ENCODE data around the gene CGB5.
"Not testable (repeated sequence)": the region's sequence is repeated elsewhere in the genome, so short reads cannot be mapped to it uniquely, and the experiment has no call there.

Gene CGB5

DNA sequence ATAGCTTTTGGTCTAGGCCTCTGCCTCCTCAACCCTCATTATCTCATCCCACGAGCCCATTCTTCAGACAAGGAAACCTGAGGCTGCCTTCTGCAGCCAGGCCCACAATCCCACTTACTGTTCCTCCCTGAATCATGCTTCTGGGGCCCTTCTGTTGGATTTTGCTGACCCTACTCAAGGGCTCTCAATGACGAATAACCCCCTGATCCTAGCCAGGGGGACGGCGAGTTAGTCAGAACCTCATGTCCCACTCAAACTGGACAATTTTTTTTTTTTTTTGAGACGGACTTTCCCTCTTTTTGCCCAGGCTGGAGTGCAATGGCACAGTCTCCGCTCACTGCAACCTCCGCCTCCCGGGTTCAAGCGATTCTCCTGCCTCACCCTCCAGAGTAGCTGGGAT, 21.5 kb upstream of the CGB5 start:
- no peak for DNase-seq

DNA sequence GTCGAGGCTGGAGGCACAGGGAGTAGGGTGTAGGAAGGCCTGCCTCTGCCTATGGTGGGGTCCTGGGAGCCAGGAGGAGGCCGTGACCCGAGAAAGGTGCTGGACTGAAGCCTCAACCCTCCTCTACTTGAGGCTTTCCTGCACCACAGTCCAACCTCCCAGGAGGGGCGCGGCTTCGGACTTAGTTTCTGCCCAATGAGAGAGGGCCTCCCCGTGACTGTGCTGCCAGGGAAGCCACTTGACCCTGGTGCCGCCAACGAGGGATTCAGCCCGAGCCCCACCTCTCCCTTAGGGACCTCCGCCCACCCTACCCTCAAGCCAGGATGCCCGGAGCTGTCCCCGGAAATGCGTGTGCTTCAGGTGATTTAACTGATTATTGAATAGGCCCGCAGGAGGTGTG, 19.4 kb upstream of the CGB5 start, which contains the start of gene CGB3:
CGB3 (minus strand) TSS at position 101 of the 400 bp plus-strand sequence. CDS start 362 bp downstream, outside the sequence.
- DNase-seq = not testable (repeated sequence)

DNA sequence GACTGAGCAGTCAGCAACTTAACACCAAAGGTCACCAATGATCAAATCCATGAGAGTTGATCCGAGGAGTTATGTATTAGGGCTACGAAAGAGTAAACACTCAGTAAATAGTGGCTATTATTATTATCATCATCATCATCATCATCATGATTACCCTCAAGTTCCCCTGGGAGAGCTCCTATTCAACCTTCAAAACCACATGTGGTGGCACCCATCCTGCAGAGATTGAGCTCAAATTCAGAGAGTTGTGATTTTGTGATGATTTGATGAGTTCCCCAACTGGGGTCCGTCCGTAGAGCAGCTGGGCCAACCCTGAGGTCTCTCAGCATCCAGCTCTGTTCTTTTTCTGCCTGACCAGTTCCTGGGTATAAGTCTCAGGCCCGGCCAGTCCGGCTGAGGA, 18.6 kb upstream of the CGB5 start:
- not testable (repeated sequence) for DNase-seq

- not testable (repeated sequence) for DNase-seq
Measured at GRCh38 chr19:49025599-49025998, 18.0 kb upstream of the CGB5 start.

GRCh38 chr19:49028686-49029085, 15.0 kb upstream of the CGB5 start:
- DNase-seq = not testable (repeated sequence)

DNA sequence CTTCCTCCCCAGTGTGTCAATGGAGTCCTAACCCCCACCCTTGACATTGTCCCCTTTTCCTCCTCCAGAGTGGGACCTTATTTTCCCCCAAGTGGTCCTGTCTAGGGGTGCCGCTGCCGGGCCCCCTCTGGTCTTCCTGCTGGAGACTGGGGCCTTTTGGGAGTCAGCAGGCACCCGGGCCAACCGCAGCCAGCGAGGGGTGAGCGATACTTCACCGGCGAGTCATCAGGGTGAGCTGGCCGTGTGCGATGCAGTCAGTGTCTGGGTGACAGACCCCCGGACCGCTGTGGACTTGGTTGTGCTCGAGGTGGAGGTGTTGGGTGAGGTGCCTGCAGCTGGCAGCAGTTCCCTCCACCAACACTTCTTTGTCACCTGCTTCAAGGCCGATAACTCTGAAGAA, 13.9 kb upstream of the CGB5 start:
- DNase-seq = not testable (repeated sequence)

- DNase-seq = not testable (repeated sequence)
Measured at GRCh38 chr19:49030323-49030722, 13.3 kb upstream of the CGB5 start.

GRCh38 chr19:49031642-49032301, 11.9 kb upstream of the CGB5 start, which contains the start of gene CGB2:
Gene CGB2 (plus strand): TSS chr19:49031890. CDS start chr19:49032096, 206 bp downstream.
- peak; percentile 62 for DNase-seq

- peak; percentile 32 for DNase-seq
Measured at GRCh38 chr19:49036815-49037214, 6.8 kb upstream of the CGB5 start, which contains the start of gene CGB1. Gene CGB1 (minus strand): TSS chr19:49036895. CDS start chr19:49036711, 184 bp downstream.

GRCh38 chr19:49038111-49038510, 5.5 kb upstream of the CGB5 start:
- DNase-seq = not testable (repeated sequence)

DNA sequence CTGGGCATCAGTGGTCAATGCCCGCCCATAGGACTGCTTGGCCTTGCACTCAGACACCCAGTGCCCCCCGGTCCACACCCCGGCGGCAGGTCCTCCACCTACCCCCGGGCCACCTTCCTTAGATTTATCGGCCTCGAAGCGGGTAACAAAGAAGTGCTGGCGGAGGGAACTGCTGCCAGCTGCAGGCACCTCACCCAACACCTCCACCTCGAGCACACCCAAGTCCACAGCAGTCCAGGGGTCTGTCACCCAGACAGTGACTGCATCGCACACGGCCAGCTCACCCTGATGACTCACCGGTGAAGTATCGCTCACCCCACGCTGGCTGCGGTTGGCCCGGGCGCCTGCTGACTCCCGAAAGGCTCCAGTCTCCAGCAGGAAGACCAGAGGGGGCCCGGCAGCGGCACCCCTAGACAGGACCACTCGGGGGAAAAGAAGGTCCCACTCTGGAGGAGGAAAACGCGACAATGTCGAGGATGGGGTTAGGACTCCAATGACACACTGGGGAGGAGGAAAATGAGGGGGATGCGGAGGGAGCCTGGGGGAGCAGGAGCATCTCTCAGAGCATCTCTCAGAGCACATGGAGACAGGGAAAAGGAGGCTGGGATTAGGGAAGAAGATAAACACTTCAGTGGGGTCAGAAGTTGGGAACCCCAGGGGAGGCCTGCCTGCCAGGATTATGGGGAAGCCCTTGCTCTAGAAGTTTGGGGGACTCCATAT, 4.9 kb upstream of the CGB5 start:
- DNase-seq = not testable (repeated sequence)

DNA sequence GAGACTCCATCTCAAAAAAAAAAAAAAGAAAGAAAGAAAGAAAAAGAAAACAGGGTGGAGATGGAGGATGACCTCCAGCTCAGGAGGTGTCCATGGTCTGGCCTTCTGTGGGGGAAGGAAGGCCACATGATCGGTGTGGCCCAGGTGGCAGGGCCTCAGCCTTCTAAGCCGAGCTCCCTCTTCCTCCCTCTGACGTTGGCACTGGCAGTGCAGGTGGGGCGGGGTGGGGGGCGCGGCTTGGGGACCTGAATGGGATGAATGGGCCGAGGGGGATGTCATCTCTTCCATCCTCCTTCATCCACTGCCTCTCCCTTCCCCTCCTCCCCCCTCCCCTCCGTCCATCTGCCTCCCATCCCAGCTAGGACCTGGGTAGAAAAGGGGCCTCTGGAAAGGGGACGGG, 3.9 kb upstream of the CGB5 start:
- DNase-seq = not testable (repeated sequence)

GRCh38 chr19:49042177-49042576, 1.5 kb upstream of the CGB5 start:
- no peak for DNase-seq

- DNase-seq = not testable (repeated sequence)
Measured at GRCh38 chr19:49042666-49043065, 982 bp upstream of the CGB5 start.

DNA sequence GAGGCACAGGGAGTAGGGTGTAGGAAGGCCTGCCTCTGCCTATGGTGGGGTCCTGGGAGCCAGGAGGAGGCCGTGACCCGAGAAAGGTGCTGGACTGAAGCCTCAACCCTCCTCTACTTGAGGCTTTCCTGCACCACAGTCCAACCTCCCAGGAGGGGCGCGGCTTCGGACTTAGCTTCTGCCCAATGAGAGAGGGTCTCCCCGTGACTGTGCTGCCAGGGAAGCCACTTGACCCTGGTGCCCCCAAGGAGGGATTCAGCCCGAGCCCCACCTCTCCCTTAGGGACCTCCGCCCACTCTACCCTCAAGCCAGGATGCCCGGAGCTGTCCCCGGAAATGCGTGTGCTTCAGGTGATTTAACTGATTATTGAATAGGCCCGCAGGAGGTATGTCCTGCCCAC, 5.4 kb downstream of the CGB5 start, which contains the start of gene CGB8:
CGB8 (minus strand) TSS at position 101 of the 400 bp plus-strand sequence. CDS start 372 bp downstream, outside the sequence.
- not testable (repeated sequence) for DNase-seq

DNA sequence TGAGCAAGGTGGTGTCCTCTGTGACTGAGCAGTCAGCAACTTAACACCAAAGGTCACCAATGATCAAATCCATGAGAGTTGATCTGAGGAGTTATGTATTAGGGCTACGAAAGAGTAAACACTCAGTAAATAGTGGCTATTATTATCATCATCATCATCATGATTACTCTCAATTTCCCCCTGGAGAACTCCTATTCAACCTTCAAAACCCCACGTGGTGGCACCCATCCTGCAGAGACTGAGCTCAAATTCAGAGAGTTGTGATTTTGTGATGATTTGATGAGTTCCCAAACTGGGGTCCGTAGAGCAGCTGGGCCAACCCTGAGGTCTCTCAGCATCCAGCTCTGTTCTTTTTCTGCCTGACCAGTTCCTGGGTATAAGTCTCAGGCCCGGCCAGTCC, 6.2 kb downstream of the CGB5 start:
- not testable (repeated sequence) for DNase-seq

- DNase-seq = not testable (repeated sequence)
Measured at GRCh38 chr19:49050376-49051033, 6.9 kb downstream of the CGB5 start.

DNA sequence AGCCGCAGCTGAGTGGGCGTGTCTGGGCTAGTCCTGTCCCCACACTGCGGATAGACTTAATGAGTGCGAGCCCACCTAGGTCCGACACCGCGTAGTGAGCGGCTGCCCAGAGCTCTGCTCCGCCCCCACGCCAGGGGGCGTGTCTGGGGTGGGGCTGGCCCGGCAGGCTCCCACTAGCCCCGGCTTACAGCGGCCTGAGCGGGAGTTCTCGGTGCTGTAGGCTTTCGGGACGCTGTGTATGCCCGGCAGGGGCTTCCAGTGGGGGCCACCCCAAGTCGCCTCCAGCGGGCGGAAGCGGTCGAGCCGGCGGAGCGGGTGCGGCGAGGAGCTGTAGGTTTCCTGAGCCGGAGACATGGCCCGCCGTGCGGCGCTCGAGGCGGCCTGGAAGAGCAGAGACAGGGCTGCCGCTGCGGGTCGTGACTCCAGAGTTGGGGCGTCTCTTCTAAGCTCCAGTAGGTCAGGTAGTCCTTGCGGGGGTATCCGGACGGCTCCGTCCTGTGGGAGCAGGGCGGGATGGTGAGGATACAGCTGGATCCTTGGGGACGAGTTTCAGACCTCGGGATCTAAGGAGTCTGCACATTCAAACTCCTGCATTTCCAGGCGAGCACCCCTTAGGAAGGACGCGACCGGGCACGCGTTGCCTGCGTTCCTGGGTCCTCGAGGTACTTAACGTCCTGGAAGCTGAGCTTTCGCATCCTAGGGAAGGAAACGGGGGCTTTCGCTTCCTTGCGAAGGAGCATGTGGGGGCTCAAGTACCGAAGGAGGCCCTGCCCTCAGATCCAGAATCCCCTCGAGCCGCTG, 12.7 kb downstream of the CGB5 start:
- peak; percentile 45 for DNase-seq

GRCh38 chr19:49056902-49057596, 13.4 kb downstream of the CGB5 start:
- DNase-seq = not testable (repeated sequence)

DNA sequence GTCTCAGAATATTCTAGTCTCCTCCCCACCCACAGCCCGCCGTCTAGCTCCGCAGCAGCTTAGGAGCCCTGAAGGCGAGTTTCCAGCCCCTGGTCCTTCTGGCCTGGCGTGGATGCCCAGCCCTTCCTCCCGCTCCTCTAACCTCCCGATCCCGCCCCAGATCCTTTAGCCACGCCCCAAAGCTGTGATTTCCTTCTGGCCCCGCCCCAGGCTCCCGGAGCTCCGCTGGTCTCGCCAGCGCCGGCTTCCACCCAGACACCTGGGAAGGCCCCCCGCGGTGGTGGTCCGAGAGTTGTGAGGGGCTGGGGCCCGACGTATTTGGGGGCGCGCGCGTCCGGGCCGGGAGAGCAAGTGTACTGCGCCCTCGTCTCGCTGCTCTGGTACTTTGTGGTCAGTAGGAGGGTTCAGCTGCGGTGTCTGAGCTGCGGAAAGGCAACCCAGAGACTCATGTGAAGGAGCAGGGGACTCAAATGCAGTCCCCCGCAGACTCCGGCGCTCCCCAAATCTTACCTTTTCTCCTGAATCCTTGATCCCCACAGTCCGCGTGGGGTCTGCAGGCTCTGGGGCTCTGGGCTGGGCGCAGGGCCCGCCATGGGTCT, 14.1 kb downstream of the CGB5 start, which contains the start of gene CGB7:
CGB7 (minus strand) TSS at position 114 of the 599 bp plus-strand sequence. CDS start 2,374 bp downstream, outside the sequence.
- peak; percentile 34 for DNase-seq

DNA sequence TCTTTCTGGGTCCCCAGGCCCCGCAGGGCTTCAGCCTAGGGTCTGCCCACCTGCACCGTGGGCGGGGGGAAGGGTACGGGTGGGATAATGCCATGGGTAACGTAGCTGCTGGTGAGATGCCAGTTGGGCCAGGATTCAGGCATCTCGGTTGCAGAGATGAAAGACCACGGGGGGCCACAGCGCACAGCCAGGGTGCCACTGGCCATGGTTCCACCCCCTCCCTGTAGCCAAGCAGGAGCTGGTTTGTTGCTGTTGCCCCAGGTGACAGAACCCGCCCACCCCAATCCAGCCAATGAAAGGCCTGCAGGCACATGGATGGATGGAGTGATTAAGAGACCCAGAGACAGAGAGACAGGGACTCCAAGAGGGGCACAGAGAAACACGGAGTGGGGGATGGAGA, 14.9 kb downstream of the CGB5 start:
- DNase-seq = no peak
